ENCODE data around the gene GATM. TPM values are rescaled to one million over a fixed set of nuclear protein-coding genes. Genes with fewer than 3 reads are reported as not detected.

The GATM gene
- total and polyA plus RNA-seq, 8 donors, result 343 to 1,576 (median 1,000) TPM

DNA sequence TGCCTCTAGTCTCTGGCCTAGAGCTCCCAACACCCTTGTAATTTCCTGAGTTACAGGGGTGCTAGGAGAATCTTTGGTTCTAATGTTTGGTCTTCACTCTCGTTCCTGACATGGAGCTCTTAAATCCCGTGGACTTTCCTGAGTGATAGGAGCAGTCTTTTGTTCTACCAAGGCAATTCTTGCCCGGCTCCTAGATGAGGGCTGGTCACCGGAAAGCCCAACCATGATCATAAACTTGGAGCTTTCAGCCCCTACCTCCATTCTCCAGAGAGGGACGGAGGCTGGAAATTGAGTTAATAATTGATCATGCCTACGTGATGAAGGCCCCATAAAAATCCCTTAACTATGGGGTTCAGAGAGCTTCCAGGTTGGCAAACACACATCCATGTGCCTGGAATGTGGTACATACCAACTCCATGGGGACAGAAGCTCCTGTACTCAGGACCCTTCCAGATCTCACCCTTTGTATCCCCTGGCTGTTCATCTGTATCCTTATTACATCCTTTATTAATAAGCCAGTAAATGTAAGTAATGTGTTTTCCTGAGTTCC is 18.8 kb upstream of the GATM start:
- FAIRE-seq, result no peak
- intact Hi-C loops (cut with DNase I), result loop anchor here in 1 of 3 donors (10.0 kb wide), 1 partner anchor 82 kb away; no protein-coding TSS in a partner anchor
- Histone ChIP-seq H3K36me3 (no peaks in the 10 kb centered on the region), H3K4me1 (peaks cover 19 to 34% (median 31%) of the 10 kb centered on the region in 3 donors), H3K27me3 (no peaks in the 10 kb centered on the region), H3K4me3 (peak overlapping the region in 3 of 4 donors; percentile 1 to 33 (median 18)), H3K9me3 (no peaks in the 10 kb centered on the region), H3K27ac (peak overlapping the region in 3 of 4 donors; percentile 16 to 80 (median 62))
- DNase-seq, result no peak
- no peak for ATAC-seq
- TF ChIP-seq CTCF (IDR thresholded peaks at IDR 0.05), result no peak
- WGBS, 2 donors, result 25 to 30% methylated on average over 6 of the region's 6 CpGs

- Histone ChIP-seq H3K27ac (peak overlapping the region in 2 of 4 donors; percentile 62 to 80), H3K4me3 (peak overlapping the region in 2 of 4 donors; percentile 18 to 33), H3K27me3 (no peaks in the 10 kb centered on the region), H3K9me3 (no peaks in the 10 kb centered on the region), H3K4me1 (peaks cover 26 to 41% (median 40%) of the 10 kb centered on the region in 3 donors), H3K36me3 (no peaks in the 10 kb centered on the region)
- ATAC-seq, result peak in 2 of 4 donors; percentile 2 to 16
- no peak for FAIRE-seq
- intact Hi-C loops (cut with DNase I), result loop anchor here in 1 of 3 donors (10.0 kb wide), 1 partner anchor 81 kb away; no protein-coding TSS in a partner anchor
- no peak for TF ChIP-seq CTCF (IDR thresholded peaks at IDR 0.05)
- no peak for DNase-seq
- WGBS, 2 donors, result 27 to 38% methylated on average over 4 of the region's 4 CpGs
Measured at GRCh38 chr15:45395943-45396342, 17.6 kb upstream of the GATM start.

- FAIRE-seq, result no peak
- H3K27ac ChIP-seq, result peak overlapping the region in 2 of 4 donors; percentile 62 to 80
- no peak for DNase-seq
- no peaks in the 10 kb centered on the region for H3K27me3 ChIP-seq
- ATAC-seq, result no peak
- H3K4me3 ChIP-seq, result peak overlapping the region in 1 of 4 donors; percentile 33
- no peak for TF ChIP-seq CTCF (IDR thresholded peaks at IDR 0.05)
- peaks cover 26 to 38% (median 33%) of the 10 kb centered on the region in 3 donors for H3K4me1 ChIP-seq
- WGBS, 2 donors, result 56 to 67% methylated on average over 2 of the region's 2 CpGs
- H3K9me3 ChIP-seq, result no peaks in the 10 kb centered on the region
- intact Hi-C loops (cut with DNase I), result loop anchor here in 1 of 3 donors (10.0 kb wide), 1 partner anchor 80 kb away; no protein-coding TSS in a partner anchor
- no peaks in the 10 kb centered on the region for H3K36me3 ChIP-seq
Measured at GRCh38 chr15:45394681-45395080, 16.3 kb upstream of the GATM start.

DNA sequence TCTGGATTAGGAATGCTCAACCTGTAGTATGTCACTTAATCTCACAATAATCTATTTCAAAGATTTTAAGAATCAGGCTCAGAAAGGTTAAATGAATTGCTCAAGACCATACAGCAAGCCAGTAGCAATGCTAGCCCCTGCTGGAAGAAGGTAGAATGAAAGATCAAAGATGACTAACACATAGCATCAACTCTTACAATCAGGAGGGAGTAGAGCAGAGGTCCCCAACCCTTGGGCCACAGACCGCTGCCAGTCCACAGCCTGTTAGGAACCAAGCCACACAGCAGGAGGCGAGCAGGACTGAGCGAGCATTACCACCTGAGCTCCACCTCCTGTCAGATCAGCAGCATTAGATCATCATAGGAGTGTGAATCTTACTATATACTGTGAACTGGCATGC is 15.5 kb upstream of the GATM start:
- DNase-seq, result peak in 3 of 6 donors; percentile 54 to 69 (median 55)
- intact Hi-C loops (cut with DNase I), result loop anchor here in 1 of 3 donors (10.0 kb wide), 1 partner anchor 79 kb away; no protein-coding TSS in a partner anchor
- no peak for TF ChIP-seq CTCF (IDR thresholded peaks at IDR 0.05)
- peak; percentile 55 to 61 (median 56) for ATAC-seq
- 37 to 45% methylated on average over 3 of the region's 3 CpGs for WGBS, 2 donors
- no peaks in the 10 kb centered on the region for H3K36me3 ChIP-seq
- H3K9me3 ChIP-seq, result no peaks in the 10 kb centered on the region
- peak overlapping the region in 2 of 4 donors; percentile 62 to 80 for H3K27ac ChIP-seq
- H3K27me3 ChIP-seq, result no peaks in the 10 kb centered on the region
- H3K4me1 ChIP-seq, result peaks cover 29 to 36% (median 33%) of the 10 kb centered on the region in 3 donors
- H3K4me3 ChIP-seq, result peak overlapping the region in 1 of 4 donors; percentile 33
- FAIRE-seq, result no peak

DNA sequence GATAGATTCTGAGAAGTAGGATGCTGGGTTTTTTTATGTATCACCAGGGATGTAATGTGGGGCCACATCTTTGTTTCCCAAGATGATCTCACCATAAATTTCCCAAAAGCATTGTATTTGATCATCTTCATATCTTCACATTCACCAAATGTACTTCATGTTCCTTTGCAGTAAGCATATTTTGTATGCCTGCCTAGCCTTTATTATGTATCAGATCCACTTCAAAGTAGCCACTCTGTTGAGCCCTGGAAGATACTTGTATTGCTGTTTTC is 14.2 kb upstream of the GATM start:
- no peak for TF ChIP-seq CTCF (IDR thresholded peaks at IDR 0.05)
- Histone ChIP-seq H3K4me3 (no peak overlapping the region), H3K27ac (peak overlapping the region in 2 of 4 donors; percentile 58 to 80), H3K27me3 (no peaks in the 10 kb centered on the region), H3K9me3 (no peaks in the 10 kb centered on the region), H3K4me1 (peaks cover 33 to 46% (median 44%) of the 10 kb centered on the region in 3 donors), H3K36me3 (no peaks in the 10 kb centered on the region)
- FAIRE-seq, result no peak
- intact Hi-C loops (cut with DNase I), result loop anchor here in 1 of 3 donors (10.0 kb wide), 1 partner anchor 78 kb away; no protein-coding TSS in a partner anchor
- DNase-seq, result no peak
- ATAC-seq, result no peak
